GM18526 (cell line): ENCODE measurements around the gene CES1.

Experiments used
- POLR2A ChIP-seq: IDR thresholded peaks from 3 replicates; pipeline ENCODE4 v1.6.1; 2011; ENCODE audit not compliant: insufficient read length; ENCODE audit errors: extremely low read depth

CES1 gene

GRCh38 chr16:55839115-55839514 is 6.2 kb upstream of the CES1 start:
- no peak for TF ChIP-seq POLR2A

- no peak for TF ChIP-seq POLR2A
Observed at GRCh38 chr16:55836158-55836611, 3.3 kb upstream of the CES1 start.

- TF ChIP-seq POLR2A = no peak
Observed at GRCh38 chr16:55835581-55835980, 2.7 kb upstream of the CES1 start.

- TF ChIP-seq POLR2A = no peak
Observed at GRCh38 chr16:55834049-55834448, 1.2 kb upstream of the CES1 start.

GRCh38 chr16:55832425-55832772 is 497 bp downstream of the CES1 start:
- no peak for TF ChIP-seq POLR2A

GRCh38 chr16:55830658-55831294 is 2.1 kb downstream of the CES1 start:
- TF ChIP-seq POLR2A = no peak

GRCh38 chr16:55828680-55829079 is 4.2 kb downstream of the CES1 start:
- no peak for TF ChIP-seq POLR2A

- TF ChIP-seq POLR2A = no peak
Observed at GRCh38 chr16:55825115-55825728, 7.7 kb downstream of the CES1 start.

- TF ChIP-seq POLR2A = no peak
Observed at GRCh38 chr16:55824473-55825000, 8.4 kb downstream of the CES1 start.

- TF ChIP-seq POLR2A = no peak
Observed at GRCh38 chr16:55822280-55822810, 10.6 kb downstream of the CES1 start.

GRCh38 chr16:55821210-55821609 is 11.7 kb downstream of the CES1 start:
- no peak for TF ChIP-seq POLR2A

GRCh38 chr16:55820615-55821014 is 12.3 kb downstream of the CES1 start:
- TF ChIP-seq POLR2A = no peak

- TF ChIP-seq POLR2A = no peak
Observed at GRCh38 chr16:55817236-55817912, 15.5 kb downstream of the CES1 start.

GRCh38 chr16:55815320-55815719 is 17.6 kb downstream of the CES1 start:
- no peak for TF ChIP-seq POLR2A

GRCh38 chr16:55812951-55813350 is 19.9 kb downstream of the CES1 start:
- no peak for TF ChIP-seq POLR2A

- no peak for TF ChIP-seq POLR2A
Observed at GRCh38 chr16:55811811-55812210, 21.1 kb downstream of the CES1 start.

- no peak for TF ChIP-seq POLR2A
Observed at GRCh38 chr16:55810451-55810961, 22.4 kb downstream of the CES1 start.
